Smooth muscle cell (in vitro differentiated cells): ENCODE results near the gene RNF183. TPM values are rescaled to one million over a fixed set of nuclear protein-coding genes. Genes with fewer than 3 reads are reported as not detected.

ENCODE experiments used
- DNase-seq: peaks from one replicate; lab custom pipeline; 2025; ENCODE audit not compliant: unreplicated experiment; lab: John Stamatoyannopoulos, UW
- H2AFZ ChIP-seq: fragments of 200-600 bp; sonication (generic); 2 replicates; pipeline ENCODE4 v1.6.0; 2016; ENCODE audit warnings: antibody characterized with exemption, low read depth, mild to moderate bottlenecking
- H3F3A ChIP-seq: fragments of 200-600 bp; sonication (generic); 2 replicates; pipeline ENCODE4 v1.6.0; 2017; ENCODE audit warnings: antibody characterized with exemption, low read depth
- H3K27ac ChIP-seq: fragments of 200-600 bp; sonication (generic); 2 replicates; pipeline ENCODE4 v1.5.1; 2016; ENCODE audit warnings: low read depth, mild to moderate bottlenecking
- H3K27me3 ChIP-seq: fragments of 200-600 bp; sonication (generic); 2 replicates; pipeline ENCODE4 v1.6.1; 2016; ENCODE audit warnings: low read depth, mild to moderate bottlenecking
- H3K36me3 ChIP-seq: fragments of 200-600 bp; sonication (generic); 2 replicates; pipeline ENCODE4 v1.5.1; 2016; ENCODE audit warnings: low read depth
- H3K4me1 ChIP-seq: fragments of 200-600 bp; sonication (generic); 2 replicates; pipeline ENCODE4 v1.5.1; 2016; ENCODE audit warnings: low read depth
- H3K4me2 ChIP-seq: fragments of 200-600 bp; sonication (generic); 2 replicates; pipeline ENCODE4 v1.6.0; 2016; ENCODE audit warnings: mild to moderate bottlenecking
- H3K4me3 ChIP-seq: fragments of 200-600 bp; sonication (generic); 2 replicates; pipeline ENCODE4 v1.5.1; 2016; ENCODE audit warnings: mild to moderate bottlenecking
- H3K79me2 ChIP-seq: fragments of 200-600 bp; sonication (generic); 2 replicates; pipeline ENCODE4 v1.6.0; 2016; ENCODE audit warnings: low read depth, mild to moderate bottlenecking
- H3K9ac ChIP-seq: fragments of 200-600 bp; sonication (generic); 2 replicates; pipeline ENCODE4 v1.6.0; 2016; ENCODE audit warnings: low read depth
- H3K9me3 ChIP-seq: fragments of 200-600 bp; sonication (generic); replicated peaks from 2 replicates; pipeline ENCODE4 v1.5.1; 2016; ENCODE audit warnings: low read depth
- H4K20me1 ChIP-seq: fragments of 200-600 bp; sonication (generic); 2 replicates; pipeline ENCODE4 v1.6.0; 2016; ENCODE audit warnings: low read depth
- WGBS: methylation state at CpG from one replicate; pipeline ENCODE4 v1.1.7; 2016; ENCODE audit warnings: low lambda C conversion rate; 5-methylcytosine and 5-hydroxymethylcytosine counted together
- polyA plus RNA-seq: library from polyadenylated mRNA; unstranded; fragments of >200 nt; fragmentation: Nextera tagmentation; extraction: Ambion mirVana; gene quantifications from 2 replicates; pipeline ENCODE4 v1.2.1, GENCODE V29; 2016
- total RNA-seq: library from RNA; depleted of rRNA; stranded (reverse); fragments of >200 nt; gene quantifications from 2 replicates; pipeline ENCODE4 v1.2.3, GENCODE V29; 2014
- TF ChIP-seq, protein P1 (sequence below): fragments of 200-600 bp; sonication (generic); IDR thresholded peaks from 2 replicates; pipeline ENCODE4 v1.5.1; 2017; ENCODE audit warnings: borderline replicate concordance, mild to moderate bottlenecking, antibody characterized with exemption; ENCODE audit not compliant: insufficient read depth, poor library complexity, severe bottlenecking

Gene RNF183
- total and polyA plus RNA-seq, 2 experiments from 2014 or later: 0.66 to 2.3 TPM

- Histone ChIP-seq H3K27me3 (no peaks in the 10 kb centered on the region), H4K20me1 (no peaks in the 10 kb centered on the region), H3K27ac (no peak overlapping the region), H3K79me2 (no peaks in the 10 kb centered on the region), H3K4me3 (no peak overlapping the region), H3F3A (no peaks in the 10 kb centered on the region), H3K9ac (no peak overlapping the region), H2AFZ (no peak overlapping the region), H3K4me1 (no peaks in the 10 kb centered on the region), H3K36me3 (peaks cover 18% of the 10 kb centered on the region), H3K4me2 (no peak overlapping the region), H3K9me3 (no peaks in the 10 kb centered on the region)
- WGBS: 93% methylated on average over 7 of the region's 7 CpGs
- TF ChIP-seq, protein P1, sequence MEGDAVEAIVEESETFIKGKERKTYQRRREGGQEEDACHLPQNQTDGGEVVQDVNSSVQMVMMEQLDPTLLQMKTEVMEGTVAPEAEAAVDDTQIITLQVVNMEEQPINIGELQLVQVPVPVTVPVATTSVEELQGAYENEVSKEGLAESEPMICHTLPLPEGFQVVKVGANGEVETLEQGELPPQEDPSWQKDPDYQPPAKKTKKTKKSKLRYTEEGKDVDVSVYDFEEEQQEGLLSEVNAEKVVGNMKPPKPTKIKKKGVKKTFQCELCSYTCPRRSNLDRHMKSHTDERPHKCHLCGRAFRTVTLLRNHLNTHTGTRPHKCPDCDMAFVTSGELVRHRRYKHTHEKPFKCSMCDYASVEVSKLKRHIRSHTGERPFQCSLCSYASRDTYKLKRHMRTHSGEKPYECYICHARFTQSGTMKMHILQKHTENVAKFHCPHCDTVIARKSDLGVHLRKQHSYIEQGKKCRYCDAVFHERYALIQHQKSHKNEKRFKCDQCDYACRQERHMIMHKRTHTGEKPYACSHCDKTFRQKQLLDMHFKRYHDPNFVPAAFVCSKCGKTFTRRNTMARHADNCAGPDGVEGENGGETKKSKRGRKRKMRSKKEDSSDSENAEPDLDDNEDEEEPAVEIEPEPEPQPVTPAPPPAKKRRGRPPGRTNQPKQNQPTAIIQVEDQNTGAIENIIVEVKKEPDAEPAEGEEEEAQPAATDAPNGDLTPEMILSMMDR: no peak
- no peak for DNase-seq
These were observed 9.8 kb downstream of the RNF183 start for GRCh38 chr9:113293285-113293878.

GRCh38 chr9:113290052-113290607 lies 13.0 kb downstream of the RNF183 start:
- H3K27ac ChIP-seq: no peak overlapping the region
- DNase-seq: no peak
- no peaks in the 10 kb centered on the region for H4K20me1 ChIP-seq
- WGBS: 94% methylated on average over 6 of the region's 6 CpGs
- H2AFZ ChIP-seq: no peak overlapping the region
- H3K9ac ChIP-seq: no peak overlapping the region
- TF ChIP-seq, protein P1: no peak
- no peaks in the 10 kb centered on the region for H3K27me3 ChIP-seq
- no peak overlapping the region for H3K4me2 ChIP-seq
- no peaks in the 10 kb centered on the region for H3K9me3 ChIP-seq
- no peaks in the 10 kb centered on the region for H3K4me1 ChIP-seq
- H3F3A ChIP-seq: no peaks in the 10 kb centered on the region
- H3K4me3 ChIP-seq: no peak overlapping the region
- peaks cover 33% of the 10 kb centered on the region for H3K36me3 ChIP-seq
- no peaks in the 10 kb centered on the region for H3K79me2 ChIP-seq

DNA sequence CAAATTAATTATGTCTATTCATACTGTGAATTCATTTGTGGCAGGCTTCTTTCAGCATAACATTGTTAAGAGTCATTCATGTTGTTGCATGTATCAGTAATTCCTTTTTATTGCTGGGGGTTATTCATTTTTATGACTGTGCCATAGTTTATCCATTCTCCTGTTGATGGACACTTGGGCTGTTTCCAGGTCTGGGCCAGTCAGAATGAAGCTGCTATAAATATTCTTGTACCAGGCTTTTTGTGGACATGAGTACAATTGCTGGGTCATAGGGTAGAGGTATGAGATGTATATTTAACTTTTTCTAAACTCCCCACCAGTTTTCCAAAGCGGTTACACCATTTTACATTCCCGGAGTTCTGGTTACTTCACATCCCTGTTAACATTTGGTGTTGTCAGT lies 14.1 kb downstream of the RNF183 start:
- H3F3A ChIP-seq: no peaks in the 10 kb centered on the region
- no peaks in the 10 kb centered on the region for H3K4me1 ChIP-seq
- H3K4me2 ChIP-seq: no peak overlapping the region
- no peak overlapping the region for H3K9ac ChIP-seq
- TF ChIP-seq, protein P1: no peak
- no peak overlapping the region for H2AFZ ChIP-seq
- no peak overlapping the region for H3K27ac ChIP-seq
- WGBS: 100% methylated on average over 2 of the region's 2 CpGs
- H3K36me3 ChIP-seq: peaks cover 43% of the 10 kb centered on the region
- H3K9me3 ChIP-seq: no peaks in the 10 kb centered on the region
- H3K4me3 ChIP-seq: no peak overlapping the region
- DNase-seq: no peak
- H3K27me3 ChIP-seq: no peaks in the 10 kb centered on the region
- no peaks in the 10 kb centered on the region for H4K20me1 ChIP-seq
- no peaks in the 10 kb centered on the region for H3K79me2 ChIP-seq

- H3K79me2 ChIP-seq: peaks cover 17% of the 10 kb centered on the region
- no peak overlapping the region for H3K4me3 ChIP-seq
- no peak overlapping the region for H3K4me2 ChIP-seq
- no peaks in the 10 kb centered on the region for H4K20me1 ChIP-seq
- H3K36me3 ChIP-seq: peaks cover 49% of the 10 kb centered on the region
- H3K9ac ChIP-seq: no peak overlapping the region
- no peak overlapping the region for H3K27ac ChIP-seq
- no peaks in the 10 kb centered on the region for H3F3A ChIP-seq
- DNase-seq: no peak
- no peaks in the 10 kb centered on the region for H3K9me3 ChIP-seq
- H3K27me3 ChIP-seq: no peaks in the 10 kb centered on the region
- H2AFZ ChIP-seq: no peak overlapping the region
- peaks cover 3% of the 10 kb centered on the region for H3K4me1 ChIP-seq
- TF ChIP-seq, protein P1: no peak
- 99% methylated on average over 4 of the region's 4 CpGs for WGBS
These were observed 21.8 kb downstream of the RNF183 start for GRCh38 chr9:113281356-113281755.
